Gastrocnemius medialis (tissue), 4 donors: ENCODE measurements around the gene JAG2.

Source experiments
- CTCF ChIP-seq, 5 experiments: fragments of 450-650 bp in 3 of 5; fragments of 200-600 bp in 2 of 5; sonication (generic) in 2 of 5; IDR thresholded peaks in 4 of 5; conservative IDR thresholded peaks in 1 of 5; 1 replicate in 4 of 5; 2 replicates in 1 of 5; pipeline ENCODE4 v1.5.1; 2016 to 2019; ENCODE audit warnings: antibody characterized with exemption in 5 of 5, mild to moderate bottlenecking in 3 of 5, moderate library complexity in 3 of 5
- POLR2A ChIP-seq, 2 donors: fragments of 450-650 bp; IDR thresholded peaks; one replicate each; pipeline ENCODE4 v1.6.1; 2017; ENCODE audit warnings: antibody characterized with exemption in 2 of 2, mild to moderate bottlenecking in 2 of 2, moderate library complexity in 2 of 2

DNA sequence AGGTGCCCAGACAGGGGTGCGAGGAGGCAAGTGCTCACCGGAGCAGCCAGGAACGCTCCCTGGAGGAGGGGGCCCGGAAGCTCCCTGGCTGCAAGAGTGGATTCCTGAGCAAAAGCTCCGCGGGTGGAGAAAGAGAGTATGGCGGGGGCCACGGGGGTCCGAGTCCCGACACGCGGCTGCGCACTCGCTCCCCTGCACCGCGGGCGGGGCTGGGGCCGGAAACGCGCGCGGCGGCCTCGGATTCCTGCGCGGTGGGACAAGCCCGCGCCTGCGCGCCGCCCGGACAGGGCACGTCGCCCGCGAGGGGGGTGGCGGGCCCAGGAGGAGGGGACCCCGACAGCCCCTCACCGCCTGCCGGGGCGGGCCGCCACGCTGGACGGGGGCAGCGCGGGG, 75.5 kb downstream of the JAG2 start:
- TF ChIP-seq CTCF (IDR thresholded peaks at IDR 0.05 in 4 of 5, conservative IDR thresholded peaks at IDR 0.05 in 1 of 5): no peak
- no peak for TF ChIP-seq POLR2A (IDR thresholded peaks at IDR 0.05)
